ENCODE measurements around the gene SLFN12L. TPM values are rescaled to one million over a fixed set of nuclear protein-coding genes. Genes with fewer than 3 reads are reported as not detected.
"Not testable (repeated sequence)": the region's sequence is repeated elsewhere in the genome, so short reads cannot be mapped to it uniquely, and the experiment has no call there.

SLFN12L gene
- total RNA-seq, 1 donor from 2014 or later, result 105 TPM

- intact Hi-C loops (cut with micrococcal nuclease), result no loop called here
These were observed 7.7 kb upstream of the SLFN12L start for GRCh38 chr17:35545150-35545549.

GRCh38 chr17:35543856-35544255 is 6.4 kb upstream of the SLFN12L start:
- intact Hi-C loops (cut with micrococcal nuclease), result no loop called here

GRCh38 chr17:35542990-35543389 is 5.5 kb upstream of the SLFN12L start:
- intact Hi-C loops (cut with micrococcal nuclease), result no loop called here

- intact Hi-C loops (cut with micrococcal nuclease), result loop anchor here (2.0 kb wide), 1 partner anchor 93 kb away; the partner anchor contains the start of gene SLFN13
These were observed 4.0 kb upstream of the SLFN12L start for GRCh38 chr17:35541434-35541833.

GRCh38 chr17:35540589-35541404 is 3.3 kb upstream of the SLFN12L start:
- intact Hi-C loops (cut with micrococcal nuclease), result loop anchor here (2.0 kb wide), 1 partner anchor 92 kb away; the partner anchor contains the start of gene SLFN13

GRCh38 chr17:35539659-35540026 is 2.2 kb upstream of the SLFN12L start:
- intact Hi-C loops (cut with micrococcal nuclease), result loop anchor here (1.0 to 5.0 kb wide), 7 partner anchors 48 to 368 kb away; partner anchors contain the start of genes AP2B1, SLFN12 and SLFN13

- intact Hi-C loops (cut with micrococcal nuclease), result loop anchor here (1.0 to 5.0 kb wide), 5 partner anchors 50 to 293 kb away; partner anchors contain the start of genes SLFN12 and SLFN5
These were observed 760 bp downstream of the SLFN12L start for GRCh38 chr17:35536664-35537171.

- intact Hi-C loops (cut with micrococcal nuclease), result loop anchor here (5.0 kb wide), 2 partner anchors 103 to 212 kb away; partner anchors contain the start of gene SLFN12
These were observed 2.1 kb downstream of the SLFN12L start for GRCh38 chr17:35535406-35535805.

- intact Hi-C loops (cut with micrococcal nuclease), result loop anchor here (5.0 kb wide), 2 partner anchors 102 to 213 kb away; partner anchors contain the start of gene SLFN12
These were observed 2.8 kb downstream of the SLFN12L start for GRCh38 chr17:35534576-35535093.

GRCh38 chr17:35531160-35531559 is 6.3 kb downstream of the SLFN12L start:
- intact Hi-C loops (cut with micrococcal nuclease), result no loop called here

- intact Hi-C loops (cut with micrococcal nuclease), result no loop called here
These were observed 7.6 kb downstream of the SLFN12L start for GRCh38 chr17:35529866-35530265.

- intact Hi-C loops (cut with micrococcal nuclease), result not testable (repeated sequence)
These were observed 8.2 kb downstream of the SLFN12L start for GRCh38 chr17:35529326-35529725.

GRCh38 chr17:35523296-35523695 is 14.2 kb downstream of the SLFN12L start:
- intact Hi-C loops (cut with micrococcal nuclease), result no loop called here

GRCh38 chr17:35521654-35522256 is 15.7 kb downstream of the SLFN12L start:
- intact Hi-C loops (cut with micrococcal nuclease), result not testable (repeated sequence)

GRCh38 chr17:35521150-35521549 is 16.3 kb downstream of the SLFN12L start:
- intact Hi-C loops (cut with micrococcal nuclease), result no loop called here

GRCh38 chr17:35519906-35520442 is 17.5 kb downstream of the SLFN12L start:
- intact Hi-C loops (cut with micrococcal nuclease), result no loop called here

GRCh38 chr17:35519439-35519838 is 18.0 kb downstream of the SLFN12L start:
- intact Hi-C loops (cut with micrococcal nuclease), result no loop called here

GRCh38 chr17:35518431-35518830 is 19.0 kb downstream of the SLFN12L start:
- intact Hi-C loops (cut with micrococcal nuclease), result not testable (repeated sequence)

GRCh38 chr17:35515027-35515426 is 22.5 kb downstream of the SLFN12L start:
- intact Hi-C loops (cut with micrococcal nuclease), result no loop called here

GRCh38 chr17:35514564-35514963 is 22.9 kb downstream of the SLFN12L start:
- intact Hi-C loops (cut with micrococcal nuclease), result no loop called here

- intact Hi-C loops (cut with micrococcal nuclease), result no loop called here
These were observed 27.4 kb downstream of the SLFN12L start for GRCh38 chr17:35510052-35510451.

GRCh38 chr17:35507714-35508113 is 29.8 kb downstream of the SLFN12L start:
- intact Hi-C loops (cut with micrococcal nuclease), result not testable (repeated sequence)
